SK-N-SH (cell line): ENCODE results near the gene LTA4H. TPM values are rescaled to one million over a fixed set of nuclear protein-coding genes. Genes with fewer than 3 reads are reported as not detected.

Experiments
- CTCF ChIA-PET: fragments of 300-600, 350-600 bp; formaldehyde crosslinking; extraction: SDS; loops from one replicate; lab custom pipeline; 2021; lab: Yijun Ruan, JAX
- POLR2A ChIA-PET: fragments of 350-600 bp; sonication (Branson Sonifier 250); formaldehyde crosslinking; extraction: SDS; loops from one replicate; lab custom pipeline; 2020; ENCODE audit warnings: antibody characterized with exemption, inconsistent platforms; lab: Yijun Ruan, JAX
- DNase-seq: peaks from one replicate; pipeline ENCODE4 v3.0.0; 2012
- H2AFZ ChIP-seq: fragments of 200-600 bp; sonication (generic); 2 replicates; pipeline ENCODE4 v1.8.1; 2016; ENCODE audit warnings: antibody characterized with exemption, mild to moderate bottlenecking, low read depth
- H3F3A ChIP-seq: fragments of 200-600 bp; sonication (generic); replicated peaks from 2 replicates; pipeline ENCODE3; 2016; ENCODE audit warnings: antibody characterized with exemption, mild to moderate bottlenecking; ENCODE audit not compliant: insufficient read depth
- H3K27ac ChIP-seq, 2 experiments: fragments of 200-500 bp in 1 of 2; fragments of 200-600 bp in 1 of 2; sonication (Bioruptor generic) in 1 of 2; sonication (generic), shearing (Covaris generic) in 1 of 2; 2 replicates each; pipeline versions ENCODE4 v1.5.1 to v1.6.1; 2014 to 2016; ENCODE audit warnings: low read depth in 2 of 2, inconsistent platforms in 1 of 2, low read length in 1 of 2, mild to moderate bottlenecking in 1 of 2, mixed read lengths in 1 of 2
- H3K27me3 ChIP-seq: fragments of 200-600 bp; sonication (generic), shearing (Covaris generic); 2 replicates; pipeline ENCODE4 v1.6.1; 2016; ENCODE audit warnings: mixed run types; ENCODE audit not compliant: insufficient read depth
- H3K36me3 ChIP-seq, 2 experiments: fragments of 200-500 bp in 1 of 2; fragments of 200-600 bp in 1 of 2; sonication (Bioruptor generic) in 1 of 2; sonication (generic) in 1 of 2; replicated peaks in 1 of 2; 2 replicates each; pipeline versions ENCODE3 to v1.5.1; 2014 to 2016; ENCODE audit warnings: low read length in 1 of 2, mild to moderate bottlenecking in 1 of 2; ENCODE audit not compliant: insufficient read depth in 2 of 2, control insufficient read depth in 1 of 2
- H3K4me1 ChIP-seq, 2 experiments: fragments of 200-500 bp in 1 of 2; fragments of 200-600 bp in 1 of 2; sonication (Bioruptor generic) in 1 of 2; sonication (generic), shearing (Covaris generic) in 1 of 2; 2 replicates each; pipeline versions ENCODE4 v1.5.1 to v1.6.1; 2014 to 2016; ENCODE audit warnings: low read depth in 1 of 2, low read length in 1 of 2, mixed run types in 1 of 2; ENCODE audit not compliant: insufficient read depth in 2 of 2, control insufficient read depth in 1 of 2
- H3K4me2 ChIP-seq: fragments of 200-600 bp; sonication (generic), shearing (Covaris generic); 2 replicates; pipeline ENCODE4 v1.6.1; 2017; ENCODE audit warnings: mixed run types
- H3K4me3 ChIP-seq, 2 experiments: fragments of 200-500 bp in 1 of 2; fragments of 200-600 bp in 1 of 2; sonication (Bioruptor generic) in 1 of 2; sonication (generic), shearing (Covaris generic) in 1 of 2; 2 replicates each; pipeline versions ENCODE4 v1.5.1 to v1.8.1; 2014 to 2016; ENCODE audit warnings: low read depth in 2 of 2, inconsistent platforms in 1 of 2, low read length in 1 of 2, mild to moderate bottlenecking in 1 of 2, mixed read lengths in 1 of 2, moderate library complexity in 1 of 2
- H3K79me2 ChIP-seq: fragments of 200-600 bp; sonication (generic); 2 replicates; pipeline ENCODE4 v1.8.1; 2017; ENCODE audit warnings: mild to moderate bottlenecking; ENCODE audit not compliant: insufficient read depth
- H3K9ac ChIP-seq: fragments of 200-600 bp; sonication (generic); 2 replicates; pipeline ENCODE4 v1.6.1; 2017; ENCODE audit warnings: mixed run types
- H3K9me2 ChIP-seq: fragments of 200-600 bp; sonication (generic); 2 replicates; pipeline ENCODE4 v1.6.1; 2017; ENCODE audit warnings: mixed run types
- H3K9me3 ChIP-seq: fragments of 200-600 bp; sonication (generic); 2 replicates; pipeline ENCODE4 v1.6.1; 2017; ENCODE audit warnings: mixed run types, mild to moderate bottlenecking, moderate library complexity
- H4K20me1 ChIP-seq: fragments of 200-600 bp; sonication (generic); 2 replicates; pipeline ENCODE4 v1.6.1; 2017; ENCODE audit warnings: mild to moderate bottlenecking, mixed run types; ENCODE audit not compliant: insufficient read depth
- ELF1 ChIP-seq: IDR thresholded peaks from 2 replicates; pipeline ENCODE4 v1.4.0; 2012
- FOXJ3 ChIP-seq: sonication (generic); formaldehyde crosslinking; IDR thresholded peaks from 2 replicates; pipeline ENCODE4 v1.5.1; 2020; ENCODE audit warnings: mild to moderate bottlenecking, missing genetic modification reagents
- JUND ChIP-seq: IDR thresholded peaks from 2 replicates; pipeline ENCODE4 v1.4.0; 2012
- NFIC ChIP-seq: IDR thresholded peaks from 2 replicates; pipeline ENCODE4 v1.4.0; 2012; ENCODE audit warnings: borderline replicate concordance
- POLR2AphosphoS5 ChIP-seq: IDR thresholded peaks from 2 replicates; pipeline ENCODE4 v1.6.1; 2012; ENCODE audit warnings: low read depth, low read length
- TAF1 ChIP-seq: IDR thresholded peaks from 2 replicates; pipeline ENCODE4 v1.6.1; 2012; ENCODE audit warnings: low read depth, mild to moderate bottlenecking, low read length, moderate library complexity, borderline replicate concordance
- TCF12 ChIP-seq: IDR thresholded peaks from 2 replicates; pipeline ENCODE4 v1.4.0; 2012
- TEAD4 ChIP-seq: IDR thresholded peaks from 2 replicates; pipeline ENCODE4 v1.4.0; 2012; ENCODE audit warnings: mild to moderate bottlenecking, borderline replicate concordance; ENCODE audit not compliant: insufficient read depth
- WGBS: methylation state at CpG from one replicate; pipeline ENCODE4 v1.1.6; 2017; ENCODE audit warnings: low lambda C conversion rate; 5-methylcytosine and 5-hydroxymethylcytosine counted together
- polyA plus RNA-seq, 3 experiments: library from polyadenylated mRNA; depleted of rRNA; stranded (reverse); fragments of >200 nt; gene quantifications; 2 replicates each; pipeline ENCODE4 v1.2.3, GENCODE V29; 2012
- TF ChIP-seq, protein P1 (sequence below): IDR thresholded peaks from 2 replicates; pipeline ENCODE4 v1.4.0; 2012; ENCODE audit warnings: low read depth, borderline replicate concordance
- TF ChIP-seq, protein P2 (sequence below): fragments of 150-350 bp; IDR thresholded peaks from 2 replicates; pipeline ENCODE4 v1.6.1; 2016; ENCODE audit warnings: mild to moderate bottlenecking, low read depth, low read length
- TF ChIP-seq, protein P3 (sequence below): IDR thresholded peaks from 2 replicates; pipeline ENCODE4; 2012
- TF ChIP-seq, protein P4 (sequence below): IDR thresholded peaks from 2 replicates; pipeline ENCODE4 v1.4.0; 2012; ENCODE audit warnings: low read depth
- TF ChIP-seq, protein P5 (sequence below): IDR thresholded peaks from 2 replicates; pipeline ENCODE4 v1.4.0; 2012; ENCODE audit warnings: low read depth, borderline replicate concordance

Gene LTA4H
- polyA plus RNA-seq, 1 of the 3 experiments (the other 2 are of a cell fraction), result 55.9 TPM

DNA sequence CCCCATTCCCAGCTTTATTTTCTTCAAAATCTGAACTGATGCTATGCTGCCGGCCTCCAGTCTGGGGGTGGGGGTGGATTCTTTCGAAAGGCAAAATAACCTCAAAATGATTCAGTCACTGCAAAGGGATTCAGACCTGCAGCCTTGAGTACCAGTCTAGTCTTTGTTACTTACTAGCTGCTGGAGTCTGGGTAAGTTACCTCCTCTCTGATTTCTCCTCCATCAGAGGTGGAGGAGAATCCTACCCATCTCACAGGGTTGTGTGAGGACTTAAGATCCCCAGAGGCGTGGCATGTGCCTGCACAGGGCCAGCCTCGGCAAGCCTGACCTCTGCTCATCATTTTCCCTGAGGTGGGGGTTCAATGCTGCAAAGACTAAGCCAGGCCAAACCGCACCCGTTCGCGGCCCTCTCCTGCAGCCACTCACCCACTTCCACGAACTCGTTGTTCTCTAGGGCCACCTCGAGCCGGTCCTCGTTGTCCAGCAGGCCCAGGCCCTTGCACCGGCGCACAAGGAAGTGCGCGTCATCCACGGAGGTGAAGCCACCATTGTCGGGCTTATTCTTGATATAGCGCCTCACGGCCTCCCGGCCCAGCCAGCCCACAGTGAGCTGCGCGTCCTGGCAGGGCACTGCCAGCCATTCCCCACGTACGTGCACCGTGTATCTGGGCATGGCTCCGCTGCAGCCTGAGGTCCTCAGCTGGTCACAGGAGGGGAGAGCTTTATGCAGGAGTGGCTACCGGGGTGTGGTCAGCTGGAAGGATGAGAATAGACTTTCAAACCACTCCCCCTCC, 40.0 kb downstream of the LTA4H start:
- Histone ChIP-seq H3F3A (no peaks in the 10 kb centered on the region), H3K27me3 (no peaks in the 10 kb centered on the region), H4K20me1 (no peaks in the 10 kb centered on the region), H3K9ac (no peak overlapping the region), H3K4me1 (no peaks in the 10 kb centered on the region), H2AFZ (no peak overlapping the region), H3K4me3 (no peak overlapping the region), H3K36me3 (no peaks in the 10 kb centered on the region), H3K79me2 (no peaks in the 10 kb centered on the region), H3K4me2 (no peak overlapping the region), H3K9me2 (no peaks in the 10 kb centered on the region), H3K9me3 (no peaks in the 10 kb centered on the region), H3K27ac (no peak overlapping the region)
- DNase-seq, result no peak
- TF ChIP-seq, protein P1, sequence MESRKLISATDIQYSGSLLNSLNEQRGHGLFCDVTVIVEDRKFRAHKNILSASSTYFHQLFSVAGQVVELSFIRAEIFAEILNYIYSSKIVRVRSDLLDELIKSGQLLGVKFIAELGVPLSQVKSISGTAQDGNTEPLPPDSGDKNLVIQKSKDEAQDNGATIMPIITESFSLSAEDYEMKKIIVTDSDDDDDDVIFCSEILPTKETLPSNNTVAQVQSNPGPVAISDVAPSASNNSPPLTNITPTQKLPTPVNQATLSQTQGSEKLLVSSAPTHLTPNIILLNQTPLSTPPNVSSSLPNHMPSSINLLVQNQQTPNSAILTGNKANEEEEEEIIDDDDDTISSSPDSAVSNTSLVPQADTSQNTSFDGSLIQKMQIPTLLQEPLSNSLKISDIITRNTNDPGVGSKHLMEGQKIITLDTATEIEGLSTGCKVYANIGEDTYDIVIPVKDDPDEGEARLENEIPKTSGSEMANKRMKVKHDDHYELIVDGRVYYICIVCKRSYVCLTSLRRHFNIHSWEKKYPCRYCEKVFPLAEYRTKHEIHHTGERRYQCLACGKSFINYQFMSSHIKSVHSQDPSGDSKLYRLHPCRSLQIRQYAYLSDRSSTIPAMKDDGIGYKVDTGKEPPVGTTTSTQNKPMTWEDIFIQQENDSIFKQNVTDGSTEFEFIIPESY, result no peak
- TF ChIP-seq, protein P2, sequence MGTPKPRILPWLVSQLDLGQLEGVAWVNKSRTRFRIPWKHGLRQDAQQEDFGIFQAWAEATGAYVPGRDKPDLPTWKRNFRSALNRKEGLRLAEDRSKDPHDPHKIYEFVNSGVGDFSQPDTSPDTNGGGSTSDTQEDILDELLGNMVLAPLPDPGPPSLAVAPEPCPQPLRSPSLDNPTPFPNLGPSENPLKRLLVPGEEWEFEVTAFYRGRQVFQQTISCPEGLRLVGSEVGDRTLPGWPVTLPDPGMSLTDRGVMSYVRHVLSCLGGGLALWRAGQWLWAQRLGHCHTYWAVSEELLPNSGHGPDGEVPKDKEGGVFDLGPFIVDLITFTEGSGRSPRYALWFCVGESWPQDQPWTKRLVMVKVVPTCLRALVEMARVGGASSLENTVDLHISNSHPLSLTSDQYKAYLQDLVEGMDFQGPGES, result no peak
- TF ChIP-seq NFIC, result no peak
- no peak for TF ChIP-seq JUND
- TF ChIP-seq FOXJ3 (CRISPR knock-in tag), result no peak
- no peak for TF ChIP-seq TEAD4
- no peak for TF ChIP-seq TAF1
- no peak for TF ChIP-seq TCF12
- POLR2A ChIA-PET, result no interaction called here
- CTCF ChIA-PET, result interaction anchor here (1.7 to 8.6 kb wide), 3 partner anchors 12 to 78 kb away, joined by 5 to 154 read pairs (median 8); no protein-coding TSS in a partner anchor
- WGBS, result 89% methylated on average over 28 of the region's 29 CpGs

DNA sequence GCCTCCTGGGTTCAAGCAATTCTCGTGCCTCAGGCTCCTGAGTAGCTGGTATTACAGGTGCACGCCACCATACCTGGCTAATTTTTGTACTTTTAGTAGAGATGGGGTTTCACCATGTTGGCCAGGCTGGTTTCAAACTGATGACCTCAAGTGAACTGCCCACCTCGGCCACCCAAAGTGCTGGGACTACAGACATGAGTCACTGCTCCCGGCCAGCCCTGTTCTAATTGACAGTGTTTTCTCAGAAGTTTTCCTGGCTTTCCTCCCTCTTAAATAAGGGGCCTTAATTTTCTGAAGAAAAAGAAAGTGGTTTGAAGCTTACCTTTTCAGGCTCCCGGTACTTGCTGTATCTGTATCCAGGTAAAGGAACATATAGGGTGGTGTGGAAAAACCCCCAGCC, 40.9 kb downstream of the LTA4H start:
- no peak for DNase-seq
- no peak overlapping the region for H3K27ac ChIP-seq
- POLR2A ChIA-PET, result no interaction called here
- no peaks in the 10 kb centered on the region for H3F3A ChIP-seq
- CTCF ChIA-PET, result interaction anchor here (1.0 to 8.6 kb wide), 3 partner anchors 16 to 77 kb away, joined by 3 to 154 read pairs (median 5); no protein-coding TSS in a partner anchor
- H3K9ac ChIP-seq, result no peak overlapping the region
- H3K9me3 ChIP-seq, result no peaks in the 10 kb centered on the region
- 73% methylated on average over 5 of the region's 5 CpGs for WGBS
- H3K9me2 ChIP-seq, result no peaks in the 10 kb centered on the region
- H3K4me3 ChIP-seq, result no peak overlapping the region
- TF ChIP-seq ELF1 (no peak), POLR2AphosphoS5 (no peak)
- TF ChIP-seq, protein P3, sequence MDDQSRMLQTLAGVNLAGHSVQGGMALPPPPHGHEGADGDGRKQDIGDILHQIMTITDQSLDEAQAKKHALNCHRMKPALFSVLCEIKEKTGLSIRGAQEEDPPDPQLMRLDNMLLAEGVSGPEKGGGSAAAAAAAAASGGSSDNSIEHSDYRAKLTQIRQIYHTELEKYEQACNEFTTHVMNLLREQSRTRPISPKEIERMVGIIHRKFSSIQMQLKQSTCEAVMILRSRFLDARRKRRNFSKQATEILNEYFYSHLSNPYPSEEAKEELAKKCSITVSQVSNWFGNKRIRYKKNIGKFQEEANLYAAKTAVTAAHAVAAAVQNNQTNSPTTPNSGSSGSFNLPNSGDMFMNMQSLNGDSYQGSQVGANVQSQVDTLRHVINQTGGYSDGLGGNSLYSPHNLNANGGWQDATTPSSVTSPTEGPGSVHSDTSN, result no peak
- TF ChIP-seq, protein P4, sequence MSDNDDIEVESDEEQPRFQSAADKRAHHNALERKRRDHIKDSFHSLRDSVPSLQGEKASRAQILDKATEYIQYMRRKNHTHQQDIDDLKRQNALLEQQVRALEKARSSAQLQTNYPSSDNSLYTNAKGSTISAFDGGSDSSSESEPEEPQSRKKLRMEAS, result no peak
- TF ChIP-seq, protein P5, sequence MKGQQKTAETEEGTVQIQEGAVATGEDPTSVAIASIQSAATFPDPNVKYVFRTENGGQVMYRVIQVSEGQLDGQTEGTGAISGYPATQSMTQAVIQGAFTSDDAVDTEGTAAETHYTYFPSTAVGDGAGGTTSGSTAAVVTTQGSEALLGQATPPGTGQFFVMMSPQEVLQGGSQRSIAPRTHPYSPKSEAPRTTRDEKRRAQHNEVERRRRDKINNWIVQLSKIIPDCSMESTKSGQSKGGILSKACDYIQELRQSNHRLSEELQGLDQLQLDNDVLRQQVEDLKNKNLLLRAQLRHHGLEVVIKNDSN, result no peak
- H3K4me1 ChIP-seq, result peaks cover 0 to 8% of the 10 kb centered on the region in 2 experiments; a peak in 2 of 4 replicates
- no peak overlapping the region for H2AFZ ChIP-seq
- H4K20me1 ChIP-seq, result no peaks in the 10 kb centered on the region
- H3K4me2 ChIP-seq, result no peak overlapping the region
- no peaks in the 10 kb centered on the region for H3K27me3 ChIP-seq
- H3K36me3 ChIP-seq, result no peaks in the 10 kb centered on the region
- no peaks in the 10 kb centered on the region for H3K79me2 ChIP-seq
